GM12875 (cell line): Measurements from ENCODE around the gene NUDT1.

Experiments used
- H3K4me3 ChIP-seq: one replicate; pipeline ENCODE4 v1.5.1; 2011; ENCODE audit warnings: low read depth, low read length, control low read depth
- CTCF ChIP-seq: IDR thresholded peaks from 2 replicates; pipeline ENCODE4 v1.5.1; 2011; ENCODE audit warnings: low read depth, mild to moderate bottlenecking, control low read depth, inconsistent platforms, low read length, moderate library complexity, borderline replicate concordance; ENCODE audit not compliant: insufficient read depth

The NUDT1 gene

DNA sequence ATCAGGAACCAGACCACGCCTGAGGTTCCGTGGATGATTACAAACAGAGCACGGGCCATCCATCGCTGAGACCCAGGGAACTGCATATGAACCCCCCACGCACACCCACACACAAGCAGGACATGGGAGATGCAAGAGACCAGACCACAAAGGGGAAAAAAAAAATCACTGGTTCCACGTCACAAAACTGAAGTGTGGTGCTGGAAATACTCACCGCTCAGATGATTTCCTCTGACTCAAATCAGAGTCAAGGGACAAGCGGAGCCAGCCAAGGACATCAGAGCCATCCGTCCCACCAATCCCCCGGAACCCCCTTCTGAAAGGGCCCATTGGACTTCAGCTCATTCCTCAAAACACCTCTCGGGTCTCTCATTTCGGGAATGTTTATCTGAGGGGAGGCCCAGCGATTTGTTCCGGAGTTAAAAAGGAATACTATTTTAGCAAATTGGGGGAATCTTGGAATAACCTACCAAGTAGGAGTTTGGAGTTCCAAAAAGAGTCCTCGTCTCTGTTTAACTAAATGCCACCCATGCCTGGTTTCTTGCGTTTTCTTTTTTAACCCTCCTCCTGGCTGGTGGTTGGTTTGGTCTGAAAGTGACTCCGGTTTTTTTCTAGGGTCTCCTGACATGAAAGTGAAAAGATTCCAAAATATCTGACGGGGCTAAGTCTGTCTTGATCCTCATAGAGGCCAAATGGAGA lies 57.3 kb downstream of the NUDT1 start:
- TF ChIP-seq CTCF, result no peak
- peak overlapping the region; percentile 36 for H3K4me3 ChIP-seq

DNA sequence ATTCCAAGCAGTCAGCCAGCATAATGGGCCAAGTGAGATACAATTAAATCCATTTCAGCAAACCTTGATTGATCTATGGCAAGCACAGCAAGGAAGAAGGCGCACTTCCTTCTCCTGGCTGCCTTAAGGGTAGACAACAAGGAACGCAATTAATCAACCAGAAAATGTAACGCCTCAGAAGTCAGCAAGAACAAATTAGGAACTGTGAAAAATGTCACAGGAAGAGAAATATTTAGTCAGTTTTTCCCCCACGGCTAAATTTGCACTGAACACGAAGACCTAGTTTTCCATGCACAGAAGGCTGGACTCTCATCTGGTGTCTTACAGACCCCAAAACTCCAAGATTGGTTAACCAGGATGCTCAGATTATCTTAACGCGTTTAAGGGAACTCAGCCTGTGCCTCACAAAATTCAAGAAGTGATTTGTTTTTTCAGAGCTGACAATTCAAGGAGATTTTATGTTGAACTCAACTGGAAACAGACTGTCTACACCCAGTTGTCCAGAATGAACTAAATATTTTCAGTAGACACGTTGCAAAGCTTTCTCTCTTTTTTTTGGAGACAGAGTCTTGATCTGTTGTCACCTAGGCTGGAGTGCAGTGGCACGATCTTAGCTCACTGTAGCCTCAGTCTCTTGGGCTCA lies 58.0 kb downstream of the NUDT1 start:
- no peak overlapping the region for H3K4me3 ChIP-seq
- TF ChIP-seq CTCF, result no peak
